ENCODE measurements around the gene GTF2F1. TPM values are rescaled to one million over a fixed set of nuclear protein-coding genes. Genes with fewer than 3 reads are reported as not detected.
"Not testable (repeated sequence)": the region's sequence is repeated elsewhere in the genome, so short reads cannot be mapped to it uniquely, and the experiment has no call there.

Gene GTF2F1
- total RNA-seq, 1 donor from 2014 or later: 59.6 TPM

DNA sequence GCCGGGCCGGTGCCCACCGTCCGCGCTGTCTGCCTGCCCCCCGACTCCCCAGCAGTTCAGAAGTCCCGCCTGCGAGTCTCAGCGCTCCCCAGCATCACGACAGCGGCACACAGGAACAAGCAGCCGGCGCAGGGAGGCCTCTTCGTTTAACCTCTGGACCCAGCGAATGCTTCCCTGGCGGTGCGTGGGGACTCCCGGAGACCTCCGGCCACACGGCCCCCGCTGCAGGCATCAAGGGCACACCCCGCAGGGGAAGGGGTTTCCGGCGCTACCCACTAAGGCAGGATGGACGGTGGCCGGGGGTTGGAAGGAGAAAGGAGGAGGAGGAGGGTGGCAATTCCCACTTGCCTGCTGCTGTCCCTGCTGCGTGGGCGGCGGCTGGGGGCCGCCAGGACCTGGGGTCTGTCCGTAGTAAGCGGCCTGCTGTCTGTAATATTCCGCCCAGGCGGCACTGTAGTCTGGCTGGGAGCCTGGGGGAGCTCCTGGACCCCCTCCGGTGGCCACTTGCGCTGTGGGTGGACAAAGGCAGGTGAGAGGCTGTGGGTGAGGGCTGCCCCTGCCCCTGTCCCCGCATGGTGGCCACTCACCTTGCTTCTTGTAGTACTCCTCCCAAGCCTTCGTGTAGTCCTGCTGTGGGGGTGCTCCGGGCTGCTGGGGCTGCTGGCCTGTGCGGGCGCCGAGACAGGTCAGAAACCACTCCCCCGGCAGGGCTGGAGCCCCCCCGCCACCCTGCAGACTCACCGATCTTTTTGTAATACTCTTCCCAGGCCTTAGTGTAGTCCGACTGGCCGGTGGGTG lies 22.0 kb upstream of the GTF2F1 start:
- peaks cover 53% of the 10 kb centered on the region for H3K36me3 Mint-ChIP-seq (ENCODE audit: low read depth)
- H3K27me3 Mint-ChIP-seq (ENCODE audit: low read depth): no peaks in the 10 kb centered on the region
- H3K9me3 Mint-ChIP-seq: no peaks in the 10 kb centered on the region
- H3K4me3 Mint-ChIP-seq (ENCODE audit: low read depth): no peak overlapping the region
- H3K4me1 Mint-ChIP-seq (ENCODE audit: low read depth): no peaks in the 10 kb centered on the region
- no peak for DNase-seq (ENCODE audit: low spot score)
- no peak overlapping the region for H3K27ac Mint-ChIP-seq
- intact Hi-C loops (cut with micrococcal nuclease): no loop called here

DNA sequence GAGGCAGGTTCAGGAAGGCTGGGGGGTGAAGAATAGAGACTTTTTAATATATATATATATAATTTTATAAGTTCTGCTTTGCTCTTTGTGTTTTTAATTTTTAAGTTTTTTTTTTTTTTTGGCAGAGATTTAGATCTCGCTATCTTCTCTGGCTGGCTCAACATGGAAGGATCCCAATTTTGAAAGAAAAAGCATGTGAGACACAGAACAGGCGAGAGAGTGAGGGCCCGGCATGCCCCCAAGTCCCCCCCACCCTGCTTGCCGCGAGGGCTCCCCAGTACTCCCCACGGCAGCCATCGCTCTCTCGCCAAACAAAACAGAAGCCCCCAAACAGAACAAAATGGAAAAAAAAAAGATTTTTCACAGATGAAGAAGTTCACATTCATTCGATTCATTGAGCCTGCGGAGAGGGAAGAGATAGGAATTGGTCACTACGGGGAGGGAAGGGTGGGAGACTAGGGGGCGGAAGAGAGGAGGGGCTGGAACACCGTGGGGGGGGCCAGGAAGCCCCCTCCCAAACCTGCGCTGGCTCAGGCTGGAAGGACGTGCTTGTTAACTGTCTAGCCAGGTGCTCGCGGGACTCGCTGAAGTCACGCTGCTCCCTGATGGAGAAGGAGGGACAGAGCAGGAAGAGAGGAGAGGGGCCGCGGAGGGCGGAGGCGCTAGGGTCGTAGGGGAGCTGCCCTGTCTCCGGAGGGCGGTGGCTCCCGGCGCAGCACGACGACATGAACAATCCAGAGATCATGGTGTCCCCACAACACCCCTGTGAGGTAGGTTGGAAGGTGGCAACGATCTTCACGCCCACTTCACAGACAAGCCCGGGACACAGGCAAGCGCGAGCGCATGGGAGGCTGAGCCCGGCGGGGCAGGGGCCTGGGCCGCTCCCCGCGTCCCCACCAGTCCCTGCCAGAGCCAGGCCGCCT lies 21.0 kb upstream of the GTF2F1 start:
- intact Hi-C loops (cut with micrococcal nuclease): no loop called here
- Mint-ChIP-seq H3K27me3 (ENCODE audit: low read depth) (no peaks in the 10 kb centered on the region), H3K4me3 (ENCODE audit: low read depth) (no peak overlapping the region), H3K36me3 (ENCODE audit: low read depth) (peaks cover 46% of the 10 kb centered on the region), H3K27ac (no peak overlapping the region), H3K9me3 (no peaks in the 10 kb centered on the region), H3K4me1 (ENCODE audit: low read depth) (no peaks in the 10 kb centered on the region)
- no peak for DNase-seq (ENCODE audit: low spot score)

DNA sequence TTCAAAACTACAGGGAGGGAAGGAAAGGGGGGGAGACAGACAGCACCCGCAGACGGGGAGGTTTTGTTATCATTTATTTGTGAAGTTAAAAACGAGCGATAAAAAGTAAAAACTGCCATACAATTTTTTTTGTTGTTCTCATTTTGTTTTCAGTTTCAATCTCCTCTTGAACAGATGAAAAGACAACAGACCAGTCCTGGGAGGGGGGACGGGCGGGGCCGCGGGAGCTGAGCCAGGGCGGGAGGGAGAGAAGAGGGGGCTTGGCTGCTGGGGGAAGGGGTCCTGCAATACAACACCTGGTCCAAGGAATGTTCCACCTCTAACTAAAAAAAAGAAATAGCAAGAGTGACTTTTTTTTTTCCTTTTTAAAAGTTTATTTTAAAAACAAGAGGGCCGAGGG lies 20.3 kb upstream of the GTF2F1 start:
- Mint-ChIP-seq H3K27me3 (ENCODE audit: low read depth) (no peaks in the 10 kb centered on the region), H3K4me1 (ENCODE audit: low read depth) (no peaks in the 10 kb centered on the region), H3K27ac (no peak overlapping the region), H3K9me3 (no peaks in the 10 kb centered on the region), H3K36me3 (ENCODE audit: low read depth) (peaks cover 39% of the 10 kb centered on the region), H3K4me3 (ENCODE audit: low read depth) (no peak overlapping the region)
- no peak for DNase-seq (ENCODE audit: low spot score)
- intact Hi-C loops (cut with micrococcal nuclease): no loop called here

- Mint-ChIP-seq H3K9me3 (no peaks in the 10 kb centered on the region), H3K4me3 (ENCODE audit: low read depth) (no peak overlapping the region), H3K27me3 (ENCODE audit: low read depth) (no peaks in the 10 kb centered on the region), H3K36me3 (ENCODE audit: low read depth) (peaks cover 32% of the 10 kb centered on the region), H3K27ac (no peak overlapping the region), H3K4me1 (ENCODE audit: low read depth) (no peaks in the 10 kb centered on the region)
- no peak for DNase-seq (ENCODE audit: low spot score)
- intact Hi-C loops (cut with micrococcal nuclease): no loop called here
These were observed 19.6 kb upstream of the GTF2F1 start for GRCh38 chr19:6412447-6413091.

DNA sequence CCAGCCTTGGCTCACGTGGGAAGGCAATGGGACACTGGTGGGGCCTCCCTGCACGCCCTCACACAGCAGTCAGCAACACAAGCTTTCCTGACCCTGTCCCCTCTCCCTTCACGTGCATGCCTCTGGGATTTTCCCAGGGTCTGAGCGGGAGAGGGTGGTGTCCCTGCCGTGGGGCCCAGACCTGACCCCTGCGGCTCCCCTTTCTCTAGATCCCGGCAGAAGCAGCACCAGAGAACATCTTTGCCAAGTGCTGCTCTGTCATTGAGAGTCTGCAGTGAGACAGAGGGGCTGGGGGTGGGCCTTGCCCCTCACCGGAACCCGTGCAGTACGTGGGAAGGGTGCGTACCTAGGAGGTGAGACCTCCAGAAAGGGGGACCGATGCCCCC lies 19.1 kb upstream of the GTF2F1 start:
- Mint-ChIP-seq H3K36me3 (ENCODE audit: low read depth) (peaks cover 27% of the 10 kb centered on the region), H3K4me3 (ENCODE audit: low read depth) (no peak overlapping the region), H3K27me3 (ENCODE audit: low read depth) (no peaks in the 10 kb centered on the region), H3K9me3 (no peaks in the 10 kb centered on the region), H3K27ac (no peak overlapping the region), H3K4me1 (ENCODE audit: low read depth) (no peaks in the 10 kb centered on the region)
- intact Hi-C loops (cut with micrococcal nuclease): no loop called here
- DNase-seq (ENCODE audit: low spot score): no peak

- Mint-ChIP-seq H3K27me3 (ENCODE audit: low read depth) (no peaks in the 10 kb centered on the region), H3K4me1 (ENCODE audit: low read depth) (no peaks in the 10 kb centered on the region), H3K36me3 (ENCODE audit: low read depth) (peaks cover 6% of the 10 kb centered on the region), H3K9me3 (no peaks in the 10 kb centered on the region), H3K4me3 (ENCODE audit: low read depth) (no peak overlapping the region), H3K27ac (no peak overlapping the region)
- intact Hi-C loops (cut with micrococcal nuclease): no loop called here
- no peak for DNase-seq (ENCODE audit: low spot score)
These were observed 16.4 kb upstream of the GTF2F1 start for GRCh38 chr19:6409346-6409745.

DNA sequence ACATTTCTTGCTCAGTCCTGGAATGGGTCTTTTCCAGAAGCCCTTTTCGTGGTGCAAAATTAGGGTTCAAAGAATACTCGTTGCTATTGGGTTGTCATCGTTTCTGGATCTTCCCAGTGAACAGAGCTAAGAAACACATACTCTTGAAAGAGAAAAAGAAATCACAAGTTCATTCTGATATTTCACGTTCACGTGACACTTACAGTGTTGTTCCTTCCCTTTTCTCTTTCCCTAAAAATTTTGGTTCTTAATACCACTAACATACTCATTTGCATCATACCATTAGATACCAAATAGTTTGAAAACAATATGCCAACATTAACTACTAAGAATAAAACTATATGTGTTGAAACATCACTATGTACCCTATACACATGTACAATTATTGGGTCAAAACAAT lies 13.4 kb upstream of the GTF2F1 start:
- H3K27ac Mint-ChIP-seq: no peak overlapping the region
- H3K4me3 Mint-ChIP-seq (ENCODE audit: low read depth): no peak overlapping the region

GRCh38 chr19:6402837-6403608 lies 10.1 kb upstream of the GTF2F1 start:
- H3K9me3 Mint-ChIP-seq: no peaks in the 10 kb centered on the region
- H3K27me3 Mint-ChIP-seq (ENCODE audit: low read depth): peaks cover 2% of the 10 kb centered on the region
- no peak for DNase-seq (ENCODE audit: low spot score)
- no peak overlapping the region for H3K4me3 Mint-ChIP-seq (ENCODE audit: low read depth)
- no peaks in the 10 kb centered on the region for H3K4me1 Mint-ChIP-seq (ENCODE audit: low read depth)
- no peak overlapping the region for H3K27ac Mint-ChIP-seq
- intact Hi-C loops (cut with micrococcal nuclease): no loop called here
- no peaks in the 10 kb centered on the region for H3K36me3 Mint-ChIP-seq (ENCODE audit: low read depth)

More for the DNA sequence above, 13.4 kb upstream of the GTF2F1 start:
- H3K9me3 Mint-ChIP-seq: no peaks in the 10 kb centered on the region
- H3K36me3 Mint-ChIP-seq (ENCODE audit: low read depth): no peaks in the 10 kb centered on the region
- peaks cover 2% of the 10 kb centered on the region for H3K27me3 Mint-ChIP-seq (ENCODE audit: low read depth)
- no peaks in the 10 kb centered on the region for H3K4me1 Mint-ChIP-seq (ENCODE audit: low read depth)
- intact Hi-C loops (cut with micrococcal nuclease): no loop called here
- DNase-seq (ENCODE audit: low spot score): no peak

- Mint-ChIP-seq H3K9me3 (no peaks in the 10 kb centered on the region), H3K36me3 (ENCODE audit: low read depth) (no peaks in the 10 kb centered on the region), H3K4me1 (ENCODE audit: low read depth) (no peaks in the 10 kb centered on the region), H3K27ac (no peak overlapping the region), H3K4me3 (ENCODE audit: low read depth) (no peak overlapping the region), H3K27me3 (ENCODE audit: low read depth) (peaks cover 2% of the 10 kb centered on the region)
- intact Hi-C loops (cut with micrococcal nuclease): no loop called here
- no peak for DNase-seq (ENCODE audit: low spot score)
These were observed 9.1 kb upstream of the GTF2F1 start for GRCh38 chr19:6402058-6402457.

GRCh38 chr19:6400062-6400944 lies 7.3 kb upstream of the GTF2F1 start:
- H3K27me3 Mint-ChIP-seq (ENCODE audit: low read depth); H3K36me3 Mint-ChIP-seq (ENCODE audit: low read depth); H3K9me3 Mint-ChIP-seq; H3K4me3 Mint-ChIP-seq (ENCODE audit: low read depth); intact Hi-C loops (cut with micrococcal nuclease); H3K4me1 Mint-ChIP-seq (ENCODE audit: low read depth); H3K27ac Mint-ChIP-seq; DNase-seq (ENCODE audit: low spot score): not testable (repeated sequence)

- DNase-seq (ENCODE audit: low spot score): no peak
- H3K4me1 Mint-ChIP-seq (ENCODE audit: low read depth): peaks cover 18% of the 10 kb centered on the region
- no peaks in the 10 kb centered on the region for H3K27me3 Mint-ChIP-seq (ENCODE audit: low read depth)
- no peak overlapping the region for H3K27ac Mint-ChIP-seq
- peaks cover 11% of the 10 kb centered on the region for H3K36me3 Mint-ChIP-seq (ENCODE audit: low read depth)
- H3K4me3 Mint-ChIP-seq (ENCODE audit: low read depth): no peak overlapping the region
- intact Hi-C loops (cut with micrococcal nuclease): no loop called here
- H3K9me3 Mint-ChIP-seq: no peaks in the 10 kb centered on the region
These were observed 3.3 kb upstream of the GTF2F1 start for GRCh38 chr19:6396305-6396704.

Data from activated T-helper 2 cell treated with anti-CD3 and anti-CD28 coated beads, Interferon-gamma antibody, Interleukin-2, Interleukin-4, amounts not matched to agents 10 μg/mL and 5 μg/mL and 100 μg/mL, durations not matched to agents 14 hours and 24 hours and 36 hours (primary cell).